K562 treated with DMSO at 1 percent for 12 hours (cell line): ENCODE data around the gene C13orf46. TPM values are rescaled to one million over a fixed set of nuclear protein-coding genes. Genes with fewer than 3 reads are reported as not detected.

Source experiments
- total RNA-seq: library from RNA; unstranded; fragments of 300-600 nt; gene quantifications from 2 replicates; pipeline ENCODE4 v1.2.3, GENCODE V29; 2022; ENCODE audit not compliant: insufficient read depth

The C13orf46 gene
- 0.31 TPM in 1 of 2 replicates, not detected in the other for total RNA-seq

GRCh38 chr13:113973218-113974164 lies at the start of gene C13orf46:
TSS of gene C13orf46 (minus strand) at chr13:113974076. CDS start at chr13:113973997, 79 bp downstream.

Other genes starting within 250 kb of the C13orf46 start
- gene TMEM255B, start 214.8 kb downstream of the C13orf46 start, total RNA-seq, result 1.7 and 1.8 TPM in 2 replicates
- gene GAS6, start 110.0 kb downstream of the C13orf46 start, total RNA-seq, result 29.4 and 29.8 TPM in 2 replicates
- 8.5 and 20.8 TPM in 2 replicates for gene RASA3, start 158.5 kb upstream of the C13orf46 start, total RNA-seq
- gene CFAP97D2, start 205.2 kb upstream of the C13orf46 start, total RNA-seq, result not detected in 2 replicates